ENCODE measurements around the gene FMNL2.

GRCh38 chr2:152518641-152519580 is 183.9 kb downstream of the FMNL2 start:
- no peak for TF ChIP-seq EZH2 (IDR thresholded peaks at IDR 0.05; ENCODE audit: insufficient read depth, poor library complexity, severe bottlenecking)
- no peak for TF ChIP-seq EZH2phosphoT487 (IDR thresholded peaks at IDR 0.05; ENCODE audit: insufficient read depth, low read depth)
